Body of pancreas (tissue), 4 donors: ENCODE results near the gene CRKL.

Source experiments
- CTCF ChIP-seq, 7 experiments: fragments of 450-650 bp in 4 of 7; fragments of 200-600 bp in 3 of 7; sonication (generic) in 3 of 7; IDR thresholded peaks; one replicate each; pipeline ENCODE4 v1.5.1; 2016 to 2019; ENCODE audit warnings: antibody characterized with exemption in 7 of 7
- POLR2A ChIP-seq, 3 donors: fragments of 450-650 bp; IDR thresholded peaks; one replicate each; pipeline ENCODE4 v1.6.1; 2016; ENCODE audit warnings: antibody characterized with exemption in 3 of 3, mild to moderate bottlenecking in 2 of 3

- no peak for TF ChIP-seq CTCF (IDR thresholded peaks at IDR 0.05)
- TF ChIP-seq POLR2A (IDR thresholded peaks at IDR 0.05), result no peak
Measured at GRCh38 chr22:20980938-20981722, 63.9 kb downstream of the CRKL start.
